ENCODE results near the gene COA7. TPM values are rescaled to one million over a fixed set of nuclear protein-coding genes. Genes with fewer than 3 reads are reported as not detected.

COA7 gene
- total and polyA plus RNA-seq, 7 donors: 6.9 to 16.4 (median 8.2) TPM

DNA sequence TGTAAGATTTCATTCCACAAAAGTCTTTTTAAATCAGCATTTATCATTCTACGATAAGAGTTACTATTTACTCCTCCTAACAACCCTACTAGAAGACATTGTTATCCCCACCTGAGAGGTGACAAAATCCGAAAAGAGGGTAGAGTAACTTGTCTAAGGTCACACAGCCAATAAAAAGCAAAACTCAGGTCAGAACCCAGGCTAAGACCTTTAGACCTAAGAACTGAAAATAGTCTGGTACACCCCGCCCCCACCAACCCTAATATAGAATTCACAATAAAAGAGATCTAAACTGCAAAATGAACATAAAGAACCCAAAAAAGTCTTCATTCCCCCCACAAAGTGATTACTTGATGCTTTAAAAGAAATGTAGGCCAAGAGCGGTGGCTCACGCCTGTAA, 18.6 kb downstream of the COA7 start:
- Histone ChIP-seq H3K36me3 (no peaks in the 10 kb centered on the region), H3K27ac (no peak overlapping the region), H3K9me3 (no peaks in the 10 kb centered on the region), H3K4me3 (no peak overlapping the region), H3K27me3 (no peaks in the 10 kb centered on the region), H3K4me1 (no peaks in the 10 kb centered on the region)
- intact Hi-C loops (cut with DNase I): no loop called here
- TF ChIP-seq CTCF (IDR thresholded peaks at IDR 0.05) (no peak), POLR2A (IDR thresholded peaks at IDR 0.05) (no peak), POLR2AphosphoS5 (IDR thresholded peaks at IDR 0.05) (no peak), EP300 (IDR thresholded peaks at IDR 0.05) (no peak)
- 86 to 93% methylated on average over 5 of the region's 5 CpGs for WGBS, 2 donors
- DNase-seq: no peak

DNA sequence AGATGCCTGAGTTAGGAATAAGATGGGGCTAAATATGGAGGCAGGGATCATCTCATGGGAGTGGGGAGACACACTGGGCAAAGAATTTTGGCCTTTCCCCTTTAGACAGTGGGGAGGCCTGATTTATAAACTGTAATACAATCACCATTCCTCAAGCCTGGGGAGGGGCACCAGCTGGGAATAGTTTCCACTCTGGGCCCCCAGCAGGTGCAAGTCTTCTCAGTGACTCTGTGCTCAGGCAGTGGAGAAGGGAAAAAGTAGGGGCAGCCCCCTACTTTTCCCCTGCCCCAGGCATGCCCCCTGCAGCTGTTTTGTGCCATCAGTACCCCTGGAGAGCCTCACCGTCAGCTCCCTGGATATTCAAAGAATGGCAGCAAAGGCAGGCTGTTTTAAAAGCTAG, 19.1 kb downstream of the COA7 start:
- Histone ChIP-seq H3K27me3 (no peaks in the 10 kb centered on the region), H3K36me3 (no peaks in the 10 kb centered on the region), H3K4me1 (no peaks in the 10 kb centered on the region), H3K4me3 (no peak overlapping the region), H3K27ac (no peak overlapping the region), H3K9me3 (no peaks in the 10 kb centered on the region)
- TF ChIP-seq POLR2AphosphoS5 (IDR thresholded peaks at IDR 0.05): no peak
- TF ChIP-seq EP300 (IDR thresholded peaks at IDR 0.05): no peak
- no peak for TF ChIP-seq POLR2A (IDR thresholded peaks at IDR 0.05)
- TF ChIP-seq CTCF (IDR thresholded peaks at IDR 0.05): no peak
- 84 to 86% methylated on average over 1 of the region's 1 CpG for WGBS, 2 donors
- intact Hi-C loops (cut with DNase I): no loop called here
- no peak for DNase-seq

GRCh38 chr1:52677076-52677806, 20.9 kb downstream of the COA7 start:
- 50 to 68% methylated on average over 6 of the region's 6 CpGs for WGBS, 2 donors
- Histone ChIP-seq H3K4me3 (no peak overlapping the region), H3K9me3 (no peaks in the 10 kb centered on the region), H3K27me3 (no peaks in the 10 kb centered on the region), H3K4me1 (no peaks in the 10 kb centered on the region), H3K27ac (no peak overlapping the region), H3K36me3 (no peaks in the 10 kb centered on the region)
- intact Hi-C loops (cut with DNase I): no loop called here
- TF ChIP-seq CTCF (IDR thresholded peaks at IDR 0.05) (no peak), POLR2A (IDR thresholded peaks at IDR 0.05) (no peak), POLR2AphosphoS5 (IDR thresholded peaks at IDR 0.05) (no peak), EP300 (IDR thresholded peaks at IDR 0.05) (no peak)
- no peak for DNase-seq

- WGBS, 2 donors: 86 to 87% methylated on average over 8 of the region's 8 CpGs
- no peaks in the 10 kb centered on the region for H3K4me1 ChIP-seq
- no peak overlapping the region for H3K27ac ChIP-seq
- peak; percentile 81 for DNase-seq
- H3K9me3 ChIP-seq: no peaks in the 10 kb centered on the region
- no peak overlapping the region for H3K4me3 ChIP-seq
- TF ChIP-seq CTCF (IDR thresholded peaks at IDR 0.05) (no peak), POLR2AphosphoS5 (IDR thresholded peaks at IDR 0.05) (no peak), EP300 (IDR thresholded peaks at IDR 0.05) (no peak), POLR2A (IDR thresholded peaks at IDR 0.05) (no peak)
- intact Hi-C loops (cut with DNase I): no loop called here
- H3K36me3 ChIP-seq: no peaks in the 10 kb centered on the region
- H3K27me3 ChIP-seq: no peaks in the 10 kb centered on the region
Observed at GRCh38 chr1:52676249-52676903, 21.8 kb downstream of the COA7 start.

All from sigmoid colon (tissue), 7 donors.